Astrocyte (in vitro differentiated cells and primary cell): ENCODE results near the gene STK11IP.

Experiments
- CTCF ChIP-seq: IDR thresholded peaks from 2 replicates; pipeline ENCODE4 v1.5.1; 2011; ENCODE audit warnings: low read depth, mild to moderate bottlenecking, inconsistent platforms, low read length, moderate library complexity; ENCODE audit not compliant: insufficient read depth
- EZH2 ChIP-seq: IDR thresholded peaks from 2 replicates; pipeline ENCODE4 v1.6.1; 2012; ENCODE audit warnings: mild to moderate bottlenecking, low read length, inconsistent platforms; ENCODE audit not compliant: insufficient read depth

- TF ChIP-seq CTCF, result no peak
- TF ChIP-seq EZH2, result no peak
These were observed 34.5 kb downstream of the STK11IP start for GRCh38 chr2:219631904-219632759.
